Astrocyte (in vitro differentiated cells and primary cell): ENCODE results near the gene C21orf58. TPM values are rescaled to one million over a fixed set of nuclear protein-coding genes. Genes with fewer than 3 reads are reported as not detected.
A peak's percentile ranks its signal among the peaks of the same experiment; 100 is the strongest.

Source experiments
- DNase-seq: peaks from one replicate; pipeline ENCODE4 v3.0.0-alpha.2; 2010; ENCODE audit warnings: low read depth
- FAIRE-seq: peaks from 2 replicates; lab custom pipeline; 2011; peaks lifted over from hg19 to GRCh38; lab: Jason Lieb, UNC
- H2AFZ ChIP-seq: 2 replicates; pipeline ENCODE4 v1.6.0; 2012; ENCODE audit warnings: low read depth, low read length, inconsistent platforms
- H3K27ac ChIP-seq: 2 replicates; pipeline ENCODE4 v1.5.1; 2011; ENCODE audit warnings: low read depth, low read length, inconsistent platforms
- H3K27me3 ChIP-seq: 2 replicates; pipeline ENCODE4 v1.6.0; 2011; ENCODE audit warnings: low read length, inconsistent platforms; ENCODE audit not compliant: insufficient read depth
- H3K36me3 ChIP-seq: 2 replicates; pipeline ENCODE4 v1.5.1; 2011; ENCODE audit warnings: low read length, inconsistent platforms; ENCODE audit not compliant: insufficient read depth
- H3K4me1 ChIP-seq: 2 replicates; pipeline ENCODE4 v1.5.1; 2011; ENCODE audit warnings: low read length, inconsistent platforms; ENCODE audit not compliant: insufficient read depth
- H3K4me2 ChIP-seq: 2 replicates; pipeline ENCODE4 v1.6.0; 2012; ENCODE audit warnings: low read length, inconsistent platforms
- H3K4me3 ChIP-seq: 2 replicates; pipeline ENCODE4 v1.5.1; 2011; ENCODE audit warnings: low read depth, mild to moderate bottlenecking, low read length, inconsistent platforms; ENCODE audit not compliant: insufficient read depth
- H3K79me2 ChIP-seq: 2 replicates; pipeline ENCODE4 v1.6.0; 2012; ENCODE audit warnings: mild to moderate bottlenecking, low read length, inconsistent platforms; ENCODE audit not compliant: insufficient read depth
- H3K9ac ChIP-seq: 2 replicates; pipeline ENCODE4 v1.6.0; 2012; ENCODE audit warnings: mild to moderate bottlenecking, low read length, inconsistent platforms
- H3K9me3 ChIP-seq: 2 replicates; pipeline ENCODE4 v1.5.1; 2012; ENCODE audit warnings: low read depth, mild to moderate bottlenecking, low read length, inconsistent platforms; ENCODE audit not compliant: insufficient read depth
- H4K20me1 ChIP-seq: 2 replicates; pipeline ENCODE4 v1.6.0; 2012; ENCODE audit warnings: low read length, inconsistent platforms; ENCODE audit not compliant: insufficient read depth
- H3K27ac Mint-ChIP-seq: one replicate; pipeline ENCODE4 v1.8.0; 2021; ENCODE audit warnings: mild to moderate bottlenecking, mixed read lengths; ENCODE audit not compliant: unreplicated experiment
- H3K27me3 Mint-ChIP-seq: one replicate; pipeline ENCODE4 v1.8.0; 2021; ENCODE audit warnings: low read depth, mixed read lengths; ENCODE audit not compliant: unreplicated experiment
- H3K36me3 Mint-ChIP-seq: one replicate; pipeline ENCODE4 v1.8.0; 2021; ENCODE audit warnings: low read depth, mixed read lengths; ENCODE audit not compliant: unreplicated experiment
- H3K4me1 Mint-ChIP-seq: one replicate; pipeline ENCODE4 v1.8.0; 2021; ENCODE audit warnings: low read depth, mixed read lengths; ENCODE audit not compliant: unreplicated experiment
- H3K4me3 Mint-ChIP-seq: one replicate; pipeline ENCODE4 v1.8.0; 2021; ENCODE audit warnings: mild to moderate bottlenecking, moderate library complexity, mixed read lengths; ENCODE audit not compliant: unreplicated experiment
- H3K9me3 Mint-ChIP-seq: one replicate; pipeline ENCODE4 v1.8.0; 2021; ENCODE audit warnings: mild to moderate bottlenecking, mixed read lengths; ENCODE audit not compliant: unreplicated experiment
- EZH2 ChIP-seq: IDR thresholded peaks from 2 replicates; pipeline ENCODE4 v1.6.1; 2012; ENCODE audit warnings: mild to moderate bottlenecking, low read length, inconsistent platforms; ENCODE audit not compliant: insufficient read depth
- total RNA-seq: library from RNA; stranded (reverse); gene quantifications from 2 replicates; pipeline ENCODE4 v1.2.1, GENCODE V29; 2021
- TF ChIP-seq, protein P1 (sequence below): IDR thresholded peaks from 2 replicates; pipeline ENCODE4 v1.5.1; 2011; ENCODE audit warnings: low read depth, mild to moderate bottlenecking, inconsistent platforms, low read length, moderate library complexity; ENCODE audit not compliant: insufficient read depth

C21orf58 gene
- total RNA-seq, 1 donor from 2014 or later = 3.2 TPM

DNA sequence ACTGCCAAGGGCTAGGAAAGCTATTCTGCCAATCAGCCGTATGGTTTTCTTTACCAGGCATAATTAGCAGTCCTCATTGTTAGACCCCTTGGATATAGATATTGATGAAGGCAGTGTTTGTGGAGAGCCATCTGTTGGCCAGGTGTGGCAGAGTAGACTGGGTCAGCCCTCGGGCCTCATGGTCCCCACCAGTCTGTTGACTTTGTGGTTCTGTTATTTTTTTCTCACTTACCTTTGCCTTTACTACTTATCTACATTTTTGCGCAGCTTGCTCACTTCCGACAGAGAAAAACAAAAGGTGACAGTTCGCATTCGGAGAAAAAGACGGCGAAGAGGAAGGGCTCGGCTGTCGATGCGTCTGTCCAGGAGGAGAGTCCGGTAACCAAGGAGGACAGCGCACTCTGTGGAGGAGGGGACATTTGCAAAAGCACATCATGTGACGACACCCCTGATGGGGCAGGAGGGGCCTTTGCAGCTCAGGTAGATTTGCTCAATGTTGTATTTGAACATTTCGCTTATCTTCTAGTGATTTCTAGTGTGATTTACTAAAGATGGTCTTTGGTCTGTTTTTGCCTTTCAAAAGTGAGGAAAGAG lies 2.5 kb upstream of the C21orf58 start:
- no peak overlapping the region for H3K9ac ChIP-seq
- DNase-seq (no peak), FAIRE-seq (no peak)
- Mint-ChIP-seq H3K4me1 (peaks cover 11% of the 10 kb centered on the region), H3K27me3 (no peaks in the 10 kb centered on the region), H3K27ac (peak overlapping the region; percentile 59), H3K36me3 (peaks cover 5% of the 10 kb centered on the region), H3K9me3 (no peaks in the 10 kb centered on the region), H3K4me3 (peak overlapping the region; percentile 23)
- H2AFZ ChIP-seq = no peak overlapping the region
- TF ChIP-seq, protein P1, sequence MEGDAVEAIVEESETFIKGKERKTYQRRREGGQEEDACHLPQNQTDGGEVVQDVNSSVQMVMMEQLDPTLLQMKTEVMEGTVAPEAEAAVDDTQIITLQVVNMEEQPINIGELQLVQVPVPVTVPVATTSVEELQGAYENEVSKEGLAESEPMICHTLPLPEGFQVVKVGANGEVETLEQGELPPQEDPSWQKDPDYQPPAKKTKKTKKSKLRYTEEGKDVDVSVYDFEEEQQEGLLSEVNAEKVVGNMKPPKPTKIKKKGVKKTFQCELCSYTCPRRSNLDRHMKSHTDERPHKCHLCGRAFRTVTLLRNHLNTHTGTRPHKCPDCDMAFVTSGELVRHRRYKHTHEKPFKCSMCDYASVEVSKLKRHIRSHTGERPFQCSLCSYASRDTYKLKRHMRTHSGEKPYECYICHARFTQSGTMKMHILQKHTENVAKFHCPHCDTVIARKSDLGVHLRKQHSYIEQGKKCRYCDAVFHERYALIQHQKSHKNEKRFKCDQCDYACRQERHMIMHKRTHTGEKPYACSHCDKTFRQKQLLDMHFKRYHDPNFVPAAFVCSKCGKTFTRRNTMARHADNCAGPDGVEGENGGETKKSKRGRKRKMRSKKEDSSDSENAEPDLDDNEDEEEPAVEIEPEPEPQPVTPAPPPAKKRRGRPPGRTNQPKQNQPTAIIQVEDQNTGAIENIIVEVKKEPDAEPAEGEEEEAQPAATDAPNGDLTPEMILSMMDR = no peak
- TF ChIP-seq EZH2 = no peak
- H3K79me2 ChIP-seq = peaks cover 84% of the 10 kb centered on the region
- H3K9me3 ChIP-seq = no peaks in the 10 kb centered on the region
- H3K4me3 ChIP-seq = no peak overlapping the region
- peaks cover 20% of the 10 kb centered on the region for H3K36me3 ChIP-seq
- H3K4me1 ChIP-seq = peaks cover 16% of the 10 kb centered on the region
- peaks cover 17% of the 10 kb centered on the region for H4K20me1 ChIP-seq
- H3K4me2 ChIP-seq = peak overlapping the region; percentile 2
- H3K27me3 ChIP-seq = no peaks in the 10 kb centered on the region
- H3K27ac ChIP-seq = no peak overlapping the region

DNA sequence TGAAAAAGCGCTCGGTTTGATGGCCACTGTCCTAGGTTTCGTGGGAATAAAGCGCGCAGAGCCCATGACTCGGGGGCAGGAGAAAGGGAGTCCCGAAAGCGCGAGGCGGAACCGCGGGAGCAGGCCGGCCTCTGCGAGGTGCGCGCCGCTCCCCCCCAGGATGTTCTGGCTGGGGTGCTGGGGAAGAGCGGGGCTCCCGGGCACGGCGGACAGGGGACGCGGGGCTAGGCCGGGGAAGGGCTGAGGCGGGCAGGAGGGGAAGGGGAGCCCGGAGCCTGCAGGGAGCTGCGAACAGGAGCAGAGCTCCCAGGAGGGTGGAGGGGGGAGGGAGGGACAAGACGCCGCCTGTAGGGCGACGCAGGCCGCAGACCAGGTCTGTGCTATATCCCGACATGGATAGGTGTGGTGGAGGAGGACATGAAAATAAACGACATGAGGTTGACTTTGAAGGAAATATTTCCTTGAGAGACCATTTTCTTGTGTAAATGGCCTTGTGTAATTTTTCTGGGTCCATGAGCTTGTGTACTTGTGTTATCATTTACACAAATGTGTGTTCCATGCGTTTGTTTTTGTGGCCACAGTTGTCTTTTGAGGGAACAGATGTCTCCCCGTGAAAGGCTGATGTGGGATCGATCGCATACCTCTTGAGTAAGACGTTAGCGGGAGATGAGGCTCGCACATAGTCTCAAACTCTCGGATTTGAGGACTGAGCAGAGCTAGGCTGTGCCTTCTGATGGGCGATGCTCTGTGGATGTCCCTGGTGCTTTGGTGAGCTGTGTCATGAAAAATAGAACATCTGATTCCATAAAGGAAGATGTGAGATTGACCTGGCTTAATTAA lies 1.6 kb upstream of the C21orf58 start:
- Histone ChIP-seq H3K27ac (peak overlapping the region; percentile 51), H2AFZ (peak overlapping the region; percentile 66), H3K79me2 (peaks cover 88% of the 10 kb centered on the region), H4K20me1 (peaks cover 12% of the 10 kb centered on the region), H3K36me3 (peaks cover 14% of the 10 kb centered on the region), H3K27me3 (no peaks in the 10 kb centered on the region), H3K9ac (peak overlapping the region; percentile 88), H3K4me3 (peak overlapping the region; percentile 76), H3K4me2 (peak overlapping the region; percentile 91), H3K4me1 (peaks cover 16% of the 10 kb centered on the region), H3K9me3 (no peaks in the 10 kb centered on the region)
- TF ChIP-seq EZH2 = no peak
- TF ChIP-seq, protein P1 = no peak
- FAIRE-seq = no peak
- H3K4me3 Mint-ChIP-seq = peak overlapping the region; percentile 86
- H3K27ac Mint-ChIP-seq = peak overlapping the region; percentile 78
- peaks cover 11% of the 10 kb centered on the region for H3K4me1 Mint-ChIP-seq
- DNase-seq = peak; percentile 28
- H3K9me3 Mint-ChIP-seq = no peaks in the 10 kb centered on the region
- H3K27me3 Mint-ChIP-seq = no peaks in the 10 kb centered on the region
- peaks cover 4% of the 10 kb centered on the region for H3K36me3 Mint-ChIP-seq
